PC-3 (cell line): Measurements from ENCODE around the gene NXPE3. TPM values are rescaled to one million over a fixed set of nuclear protein-coding genes. Genes with fewer than 3 reads are reported as not detected.

ENCODE experiments used
- ATAC-seq: fragments of 200-7000 bp; cut with Tn5 transposase; 2 replicates; pipeline ENCODE4 v1.9.1; 2020; ENCODE audit warnings: mild to moderate bottlenecking, moderate library complexity
- BruUV-seq: library from RNA; stranded (reverse); fragments of 400-500 nt; replicated peaks from 2 replicates; lab custom pipeline; 2021; lab: Mats Ljungman, UMichigan
- CTCF ChIA-PET: fragments of 300-600 bp; sonication (Branson Sonifier 250); formaldehyde crosslinking; loops from one replicate; lab custom pipeline; 2022; ENCODE audit warnings: antibody characterized with exemption; lab: Charles Lee
- POLR2A ChIA-PET: fragments of 300-600 bp; sonication (Branson Sonifier 250); formaldehyde crosslinking; loops from one replicate; lab custom pipeline; 2022; ENCODE audit warnings: antibody characterized with exemption; ENCODE audit not compliant: unreplicated experiment; lab: Charles Lee
- DNase-seq: peaks from one replicate; pipeline ENCODE4 v3.0.0-alpha.2; 2015
- H2AFZ ChIP-seq: fragments of 300-600 bp; sonication (generic); 2 replicates; pipeline ENCODE4 v1.6.0; 2016; ENCODE audit warnings: antibody characterized with exemption, low read length
- H3F3A ChIP-seq: fragments of 300-600 bp; sonication (generic); one replicate; pipeline ENCODE4 v1.6.0; 2017; ENCODE audit warnings: antibody characterized with exemption, low read length, control low read depth, mild to moderate bottlenecking; ENCODE audit not compliant: unreplicated experiment
- H3K27ac ChIP-seq: fragments of 300-600 bp; sonication (generic); 2 replicates; pipeline ENCODE4 v1.5.1; 2016; ENCODE audit warnings: mild to moderate bottlenecking, low read length
- H3K27me3 ChIP-seq: fragments of 300-600 bp; sonication (generic); 2 replicates; pipeline ENCODE4 v1.6.1; 2016; ENCODE audit warnings: low read length, mixed read lengths
- H3K36me3 ChIP-seq: fragments of 300-600 bp; sonication (generic); 2 replicates; pipeline ENCODE4 v1.6.1; 2016; ENCODE audit warnings: low read depth, mixed run types, low read length, mixed read lengths
- H3K4me1 ChIP-seq: fragments of 300-600 bp; sonication (generic); 2 replicates; pipeline ENCODE4 v1.5.1; 2016; ENCODE audit warnings: low read length; ENCODE audit not compliant: insufficient read depth
- H3K4me2 ChIP-seq: fragments of 300-600 bp; sonication (generic); 2 replicates; pipeline ENCODE4 v1.6.0; 2016; ENCODE audit warnings: low read length
- H3K4me3 ChIP-seq: fragments of 300-600 bp; sonication (generic); 2 replicates; pipeline ENCODE4 v1.5.1; 2016; ENCODE audit warnings: mild to moderate bottlenecking, low read length, mixed read lengths
- H3K79me2 ChIP-seq: fragments of 300-600 bp; sonication (generic); 2 replicates; pipeline ENCODE4 v1.6.1; 2017; ENCODE audit warnings: low read length, mixed read lengths
- H3K9ac ChIP-seq: fragments of 300-600 bp; sonication (generic); 2 replicates; pipeline ENCODE4 v1.6.0; 2016; ENCODE audit warnings: mild to moderate bottlenecking, low read length
- H3K9me2 ChIP-seq: fragments of 300-600 bp; sonication (generic); replicated peaks from 2 replicates; pipeline ENCODE4 v1.6.1; 2016; ENCODE audit warnings: mixed run types, low read length, mixed read lengths
- H3K9me3 ChIP-seq: fragments of 300-600 bp; sonication (generic); 2 replicates; pipeline ENCODE4 v1.6.1; 2016; ENCODE audit warnings: low read length, mixed read lengths
- H4K20me1 ChIP-seq: fragments of 300-600 bp; sonication (generic); 2 replicates; pipeline ENCODE4 v1.6.1; 2016; ENCODE audit warnings: low read length, mixed read lengths
- CTCF ChIP-seq: fragments of 300-600 bp; sonication (generic); conservative IDR thresholded peaks from 2 replicates; pipeline ENCODE4 v1.5.1; 2017; ENCODE audit warnings: antibody characterized with exemption, low read depth, mild to moderate bottlenecking, low read length
- EZH2 ChIP-seq: fragments of 300-600 bp; sonication (generic); IDR thresholded peaks from one replicate; pipeline ENCODE4 v1.6.1; 2017; ENCODE audit warnings: antibody characterized with exemption, mild to moderate bottlenecking, low read length; ENCODE audit not compliant: unreplicated experiment
- EZH2phosphoT487 ChIP-seq: fragments of 300-600 bp; sonication (generic); IDR thresholded peaks from 2 replicates; pipeline ENCODE4 v1.6.1; 2018; ENCODE audit warnings: mild to moderate bottlenecking, antibody characterized with exemption, low read length, borderline replicate concordance
- intact Hi-C: fragments of 100-400 bp; cut with micrococcal nuclease; formaldehyde crosslinking; loops from 2 replicates; pipeline ENCODE4 v1.9.0; 2023
- total RNA-seq: library from RNA; depleted of rRNA; stranded (reverse); fragments of >200 nt; gene quantifications from 2 replicates; pipeline ENCODE4 v1.2.3, GENCODE V29; 2014

The NXPE3 gene
- total RNA-seq, 1 experiment from 2014 or later, result 12.6 TPM

- Histone ChIP-seq H3K4me2 (peak overlapping the region; percentile 49), H3K36me3 (no peaks in the 10 kb centered on the region), H4K20me1 (no peaks in the 10 kb centered on the region), H3K4me1 (peaks cover 51% of the 10 kb centered on the region), H3K9me3 (no peaks in the 10 kb centered on the region), H3F3A (no peaks in the 10 kb centered on the region), H3K9me2 (no peaks in the 10 kb centered on the region), H3K79me2 (no peaks in the 10 kb centered on the region), H3K4me3 (no peak overlapping the region), H3K9ac (no peak overlapping the region), H3K27ac (peak overlapping the region; percentile 63), H3K27me3 (no peaks in the 10 kb centered on the region), H2AFZ (no peak overlapping the region; the same call in 1 of the 2 replicates)
- intact Hi-C loops, result loop anchor here (2.0 kb wide), 1 partner anchor 305 kb away; no protein-coding TSS in a partner anchor
- DNase-seq (peak; percentile 75), ATAC-seq (peak; percentile 55)
- CTCF ChIA-PET, result no interaction called here
- TF ChIP-seq EZH2, result no peak
- no peak for TF ChIP-seq CTCF
- TF ChIP-seq EZH2phosphoT487, result no peak
- POLR2A ChIA-PET, result no interaction called here
- BruUV-seq, result no TSS peak
Observed at GRCh38 chr3:101870138-101870537, 91.1 kb downstream of the NXPE3 start.

- ChIA-PET CTCF (no interaction called here), POLR2A (interaction anchor here (0.7 kb wide), 1 partner anchor 24 kb away, joined by 4 read pairs; no protein-coding TSS in a partner anchor)
Observed at GRCh38 chr3:101873619-101874018, 94.6 kb downstream of the NXPE3 start.

More at GRCh38 chr3:101873619-101874018, 94.6 kb downstream of the NXPE3 start:
- no peaks in the 10 kb centered on the region for H3K27me3 ChIP-seq
- no peaks in the 10 kb centered on the region for H3K79me2 ChIP-seq
- peaks cover 47% of the 10 kb centered on the region for H3K4me1 ChIP-seq
- H3K27ac ChIP-seq, result peak overlapping the region; percentile 86
- H3F3A ChIP-seq, result no peaks in the 10 kb centered on the region
- H3K9me2 ChIP-seq, result no peaks in the 10 kb centered on the region
- H3K4me2 ChIP-seq, result peak overlapping the region; percentile 41; the same call in 1 of the 2 replicates
- peak overlapping the region; percentile 46 for H3K9ac ChIP-seq
- H4K20me1 ChIP-seq, result no peaks in the 10 kb centered on the region
- no peak for TF ChIP-seq CTCF
- TF ChIP-seq EZH2, result no peak
- TF ChIP-seq EZH2phosphoT487, result no peak
- intact Hi-C loops, result no loop called here
- peak overlapping the region; percentile 45; the same call in 1 of the 2 replicates for H2AFZ ChIP-seq
- H3K36me3 ChIP-seq, result no peaks in the 10 kb centered on the region
- H3K4me3 ChIP-seq, result no peak overlapping the region
- ATAC-seq (peak; percentile 74), DNase-seq (peak; percentile 75)
- no TSS peak for BruUV-seq
- H3K9me3 ChIP-seq, result no peaks in the 10 kb centered on the region
